ENCODE measurements around the gene NMNAT3. TPM values are rescaled to one million over a fixed set of nuclear protein-coding genes. Genes with fewer than 3 reads are reported as not detected.

NMNAT3 gene
- total and polyA plus RNA-seq, 7 experiments from 2014 or later, result 0.56 to 7.7 (median 5.6) TPM

- H3K4me3 ChIP-seq (ENCODE audit: low read length), result no peak overlapping the region
- H3K9me3 ChIP-seq (ENCODE audit: control insufficient read depth in 2 of 3, low read length in 3 of 3), result no peaks in the 10 kb centered on the region
- no peak for DNase-seq
- H3K27me3 Mint-ChIP-seq, result no peaks in the 10 kb centered on the region
- POLR2A ChIA-PET, result no interaction called here
- intact Hi-C loops (cut with micrococcal nuclease), result no loop called here
- H3K27me3 ChIP-seq (ENCODE audit: control insufficient read depth in 2 of 2, insufficient read depth in 2 of 2, low read length in 2 of 2), result no peaks in the 10 kb centered on the region
- H3K36me3 ChIP-seq (ENCODE audit: control insufficient read depth in 2 of 3, insufficient read depth in 3 of 3, low read length in 3 of 3), result no peaks in the 10 kb centered on the region
- no peaks in the 10 kb centered on the region for H3K4me1 ChIP-seq (ENCODE audit: control insufficient read depth in 2 of 2, insufficient read depth in 2 of 2, low read length in 2 of 2)
- H3K9me3 Mint-ChIP-seq, result peaks cover 0 to 12% (median 2%) of the 10 kb centered on the region in 11 donors
- no peak overlapping the region for H3K4me3 Mint-ChIP-seq
- no peak overlapping the region for H3K27ac Mint-ChIP-seq
- H3K36me3 Mint-ChIP-seq, result peaks cover 0 to 17% (median 11%) of the 10 kb centered on the region in 5 donors
- peaks cover 7 to 12% (median 8%) of the 10 kb centered on the region in 7 donors for H3K4me1 Mint-ChIP-seq
- ATAC-seq, result no peak
- no peak overlapping the region for H3K27ac ChIP-seq (ENCODE audit: low read depth, low read length)
- CTCF ChIA-PET, result no interaction called here
Observed at GRCh38 chr3:139646512-139646911, 31.3 kb downstream of the NMNAT3 start.

GRCh38 chr3:139642996-139643395, 34.8 kb downstream of the NMNAT3 start:
- no peak for ATAC-seq
- Mint-ChIP-seq H3K27ac (no peak overlapping the region), H3K4me3 (peak overlapping the region in 1 of 10 donors; percentile 20), H3K9me3 (peaks cover 0 to 12% (median 2%) of the 10 kb centered on the region in 11 donors), H3K4me1 (peaks cover 7 to 12% (median 8%) of the 10 kb centered on the region in 7 donors), H3K36me3 (peaks cover 0 to 29% (median 23%) of the 10 kb centered on the region in 5 donors), H3K27me3 (no peaks in the 10 kb centered on the region)
- ChIA-PET POLR2A (no interaction called here), CTCF (no interaction called here)
- Histone ChIP-seq H3K36me3 (ENCODE audit: control insufficient read depth in 2 of 3, insufficient read depth in 3 of 3, low read length in 3 of 3) (no peaks in the 10 kb centered on the region), H3K4me1 (ENCODE audit: control insufficient read depth in 2 of 2, insufficient read depth in 2 of 2, low read length in 2 of 2) (no peaks in the 10 kb centered on the region), H3K9me3 (ENCODE audit: control insufficient read depth in 2 of 3, low read length in 3 of 3) (no peaks in the 10 kb centered on the region), H3K27ac (ENCODE audit: low read depth, low read length) (no peak overlapping the region), H3K4me3 (ENCODE audit: low read length) (no peak overlapping the region), H3K27me3 (ENCODE audit: control insufficient read depth in 2 of 2, insufficient read depth in 2 of 2, low read length in 2 of 2) (no peaks in the 10 kb centered on the region)
- DNase-seq, result no peak
- intact Hi-C loops (cut with micrococcal nuclease), result no loop called here

GRCh38 chr3:139640456-139640855, 37.3 kb downstream of the NMNAT3 start:
- POLR2A ChIA-PET, result no interaction called here
- H3K36me3 ChIP-seq (ENCODE audit: control insufficient read depth in 2 of 3, insufficient read depth in 3 of 3, low read length in 3 of 3), result no peaks in the 10 kb centered on the region
- CTCF ChIA-PET, result no interaction called here

GRCh38 chr3:139639662-139640061, 38.1 kb downstream of the NMNAT3 start:
- Mint-ChIP-seq H3K36me3 (peaks cover 0 to 31% (median 17%) of the 10 kb centered on the region in 5 donors), H3K27me3 (no peaks in the 10 kb centered on the region), H3K4me1 (peaks cover 7 to 10% (median 8%) of the 10 kb centered on the region in 7 donors), H3K9me3 (peaks cover 0 to 6% (median 0%) of the 10 kb centered on the region in 11 donors), H3K27ac (no peak overlapping the region), H3K4me3 (no peak overlapping the region)
- no peak for DNase-seq
- no peak overlapping the region for H3K4me3 ChIP-seq (ENCODE audit: low read length)
- H3K9me3 ChIP-seq (ENCODE audit: control insufficient read depth in 2 of 3, low read length in 3 of 3), result no peaks in the 10 kb centered on the region
- H3K27ac ChIP-seq (ENCODE audit: low read depth, low read length), result no peak overlapping the region
- POLR2A ChIA-PET, result no interaction called here
- CTCF ChIA-PET, result no interaction called here
- ATAC-seq, result no peak
- intact Hi-C loops (cut with micrococcal nuclease), result no loop called here
- no peaks in the 10 kb centered on the region for H3K36me3 ChIP-seq (ENCODE audit: control insufficient read depth in 2 of 3, insufficient read depth in 3 of 3, low read length in 3 of 3)
- H3K27me3 ChIP-seq (ENCODE audit: control insufficient read depth in 2 of 2, insufficient read depth in 2 of 2, low read length in 2 of 2), result no peaks in the 10 kb centered on the region
- H3K4me1 ChIP-seq (ENCODE audit: control insufficient read depth in 2 of 2, insufficient read depth in 2 of 2, low read length in 2 of 2), result no peaks in the 10 kb centered on the region

More at GRCh38 chr3:139640456-139640855, 37.3 kb downstream of the NMNAT3 start:
- intact Hi-C loops (cut with micrococcal nuclease), result no loop called here
- no peak overlapping the region for H3K27ac Mint-ChIP-seq
- no peak overlapping the region for H3K4me3 Mint-ChIP-seq
- Histone ChIP-seq H3K27ac (ENCODE audit: low read depth, low read length) (no peak overlapping the region), H3K27me3 (ENCODE audit: control insufficient read depth in 2 of 2, insufficient read depth in 2 of 2, low read length in 2 of 2) (no peaks in the 10 kb centered on the region), H3K4me3 (ENCODE audit: low read length) (no peak overlapping the region), H3K4me1 (ENCODE audit: control insufficient read depth in 2 of 2, insufficient read depth in 2 of 2, low read length in 2 of 2) (no peaks in the 10 kb centered on the region), H3K9me3 (ENCODE audit: control insufficient read depth in 2 of 3, low read length in 3 of 3) (no peaks in the 10 kb centered on the region)
- DNase-seq (no peak), ATAC-seq (no peak)
- H3K36me3 Mint-ChIP-seq, result peaks cover 0 to 34% (median 23%) of the 10 kb centered on the region in 5 donors
- H3K9me3 Mint-ChIP-seq, result peaks cover 0 to 6% (median 1%) of the 10 kb centered on the region in 11 donors
- H3K4me1 Mint-ChIP-seq, result peaks cover 7 to 10% (median 8%) of the 10 kb centered on the region in 7 donors
- H3K27me3 Mint-ChIP-seq, result no peaks in the 10 kb centered on the region

- POLR2A ChIA-PET, result no interaction called here
- Histone ChIP-seq H3K4me3 (ENCODE audit: low read length) (no peak overlapping the region), H3K9me3 (ENCODE audit: control insufficient read depth in 2 of 3, low read length in 3 of 3) (no peaks in the 10 kb centered on the region), H3K4me1 (ENCODE audit: control insufficient read depth in 2 of 2, insufficient read depth in 2 of 2, low read length in 2 of 2) (no peaks in the 10 kb centered on the region), H3K27me3 (ENCODE audit: control insufficient read depth in 2 of 2, insufficient read depth in 2 of 2, low read length in 2 of 2) (no peaks in the 10 kb centered on the region), H3K36me3 (ENCODE audit: control insufficient read depth in 2 of 3, insufficient read depth in 3 of 3, low read length in 3 of 3) (no peaks in the 10 kb centered on the region), H3K27ac (ENCODE audit: low read depth, low read length) (no peak overlapping the region)
- H3K27me3 Mint-ChIP-seq, result no peaks in the 10 kb centered on the region
- peaks cover 0 to 35% (median 19%) of the 10 kb centered on the region in 5 donors for H3K36me3 Mint-ChIP-seq
- no peak for ATAC-seq
- H3K4me1 Mint-ChIP-seq, result peaks cover 6 to 10% (median 7%) of the 10 kb centered on the region in 7 donors
- no peak for DNase-seq
- CTCF ChIA-PET, result no interaction called here
- no peak overlapping the region for H3K4me3 Mint-ChIP-seq
- intact Hi-C loops (cut with micrococcal nuclease), result no loop called here
- H3K9me3 Mint-ChIP-seq, result peaks cover 0 to 6% (median 0%) of the 10 kb centered on the region in 11 donors
- no peak overlapping the region for H3K27ac Mint-ChIP-seq
Observed at GRCh38 chr3:139638518-139638917, 39.3 kb downstream of the NMNAT3 start.

GRCh38 chr3:139636511-139636910, 41.3 kb downstream of the NMNAT3 start:
- H3K36me3 Mint-ChIP-seq, result peaks cover 0 to 45% (median 26%) of the 10 kb centered on the region in 5 donors
- Histone ChIP-seq H3K9me3 (ENCODE audit: control insufficient read depth in 2 of 3, low read length in 3 of 3) (no peaks in the 10 kb centered on the region), H3K4me3 (ENCODE audit: low read length) (no peak overlapping the region), H3K27me3 (ENCODE audit: control insufficient read depth in 2 of 2, insufficient read depth in 2 of 2, low read length in 2 of 2) (no peaks in the 10 kb centered on the region), H3K4me1 (ENCODE audit: control insufficient read depth in 2 of 2, insufficient read depth in 2 of 2, low read length in 2 of 2) (no peaks in the 10 kb centered on the region), H3K36me3 (ENCODE audit: control insufficient read depth in 2 of 3, insufficient read depth in 3 of 3, low read length in 3 of 3) (no peaks in the 10 kb centered on the region), H3K27ac (ENCODE audit: low read depth, low read length) (no peak overlapping the region)
- H3K27me3 Mint-ChIP-seq, result no peaks in the 10 kb centered on the region
- peaks cover 0 to 2% (median 0%) of the 10 kb centered on the region in 11 donors for H3K9me3 Mint-ChIP-seq
- CTCF ChIA-PET, result no interaction called here
- no peak overlapping the region for H3K4me3 Mint-ChIP-seq
- DNase-seq (no peak), ATAC-seq (no peak)
- POLR2A ChIA-PET, result no interaction called here
- H3K4me1 Mint-ChIP-seq, result peaks cover 0 to 3% (median 0%) of the 10 kb centered on the region in 7 donors
- intact Hi-C loops (cut with micrococcal nuclease), result no loop called here
- no peak overlapping the region for H3K27ac Mint-ChIP-seq

GRCh38 chr3:139634111-139634635, 43.6 kb downstream of the NMNAT3 start:
- H3K27ac ChIP-seq (ENCODE audit: low read depth, low read length), result no peak overlapping the region
- Mint-ChIP-seq H3K4me1 (no peaks in the 10 kb centered on the region), H3K36me3 (peaks cover 0 to 48% (median 33%) of the 10 kb centered on the region in 5 donors), H3K9me3 (peaks cover 0 to 2% (median 0%) of the 10 kb centered on the region in 11 donors), H3K27ac (no peak overlapping the region), H3K4me3 (no peak overlapping the region), H3K27me3 (no peaks in the 10 kb centered on the region)
- DNase-seq, result no peak
- H3K9me3 ChIP-seq (ENCODE audit: control insufficient read depth in 2 of 3, low read length in 3 of 3), result no peaks in the 10 kb centered on the region
- ChIA-PET POLR2A (no interaction called here), CTCF (no interaction called here)
- H3K4me3 ChIP-seq (ENCODE audit: low read length), result no peak overlapping the region
- no peaks in the 10 kb centered on the region for H3K27me3 ChIP-seq (ENCODE audit: control insufficient read depth in 2 of 2, insufficient read depth in 2 of 2, low read length in 2 of 2)
- no peak for ATAC-seq
- H3K4me1 ChIP-seq (ENCODE audit: control insufficient read depth in 2 of 2, insufficient read depth in 2 of 2, low read length in 2 of 2), result no peaks in the 10 kb centered on the region
- intact Hi-C loops (cut with micrococcal nuclease), result no loop called here
- no peaks in the 10 kb centered on the region for H3K36me3 ChIP-seq (ENCODE audit: control insufficient read depth in 2 of 3, insufficient read depth in 3 of 3, low read length in 3 of 3)
